NCI-H345 (cell line): ENCODE data around the gene CDK13.
"Not testable (repeated sequence)": the region's sequence is repeated elsewhere in the genome, so short reads cannot be mapped to it uniquely, and the experiment has no call there.

Experiments
- DNase-seq: peaks from one replicate; lab custom pipeline; 2025; lab: John Stamatoyannopoulos, UW

CDK13 gene

DNA sequence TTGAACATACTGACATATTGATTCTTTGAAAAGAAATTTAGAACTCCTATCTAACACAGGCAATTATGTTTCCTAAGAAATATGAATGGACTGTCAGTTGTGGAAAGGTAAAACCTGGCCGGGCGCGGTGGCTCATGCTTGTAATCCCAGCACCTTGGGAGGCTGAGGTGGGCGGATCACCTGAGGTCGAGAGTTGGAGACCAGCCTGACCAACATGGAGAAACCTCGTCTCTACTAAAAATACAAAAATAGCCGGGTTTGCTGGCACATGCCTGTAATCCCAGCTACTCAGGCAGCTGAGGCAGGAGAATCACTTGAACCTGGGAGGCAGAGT lies 198.2 kb downstream of the CDK13 start:
- DNase-seq: not testable (repeated sequence)

DNA sequence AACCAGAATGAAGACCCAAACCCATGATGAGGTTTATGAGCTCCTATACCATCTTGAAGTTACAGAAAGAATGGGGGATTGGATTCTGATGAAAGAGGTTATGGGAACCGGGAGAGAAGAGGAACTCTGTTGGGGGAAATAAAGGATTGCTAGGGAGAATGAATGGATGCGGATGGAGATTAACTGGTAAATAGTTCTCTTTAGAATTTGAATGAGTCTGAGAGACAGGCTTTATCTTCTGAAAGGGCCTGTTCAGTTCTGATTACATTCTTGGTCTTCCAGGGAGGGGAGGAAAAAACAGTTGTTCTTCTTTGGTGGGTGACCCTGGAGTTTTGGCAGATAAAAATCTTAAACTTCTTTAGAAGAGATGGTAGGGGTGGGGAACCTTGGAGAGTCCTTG lies 198.6 kb downstream of the CDK13 start:
- DNase-seq: no peak
